Endodermal cell (in vitro differentiated cells): ENCODE results near the gene NAALADL2. TPM values are rescaled to one million over a fixed set of nuclear protein-coding genes. Genes with fewer than 3 reads are reported as not detected.

Experiments
- DNase-seq: peaks from one replicate; pipeline ENCODE4 v3.0.0-alpha.2; 2017
- H3K27ac ChIP-seq: 2 replicates; pipeline ENCODE4 v1.5.1; 2013; ENCODE audit warnings: mild to moderate bottlenecking, low read depth, low read length, moderate library complexity
- H3K27me3 ChIP-seq: 2 replicates; pipeline ENCODE4 v1.6.1; 2013; ENCODE audit warnings: mild to moderate bottlenecking, low read length, moderate library complexity; ENCODE audit not compliant: insufficient read depth, control insufficient read depth, poor library complexity, severe bottlenecking
- H3K36me3 ChIP-seq: 2 replicates; pipeline ENCODE4 v1.7.0; 2013; ENCODE audit warnings: mild to moderate bottlenecking, low read length, moderate library complexity; ENCODE audit not compliant: control insufficient read depth, insufficient read depth
- H3K4me1 ChIP-seq: one replicate; pipeline ENCODE4 v1.7.0; 2013; ENCODE audit warnings: low read length; ENCODE audit not compliant: control insufficient read depth, insufficient read depth
- H3K4me3 ChIP-seq: 2 replicates; pipeline ENCODE4 v1.5.1; 2013; ENCODE audit warnings: mild to moderate bottlenecking, low read length, moderate library complexity
- H3K9ac ChIP-seq: 2 replicates; pipeline ENCODE4 v1.6.1; 2013; ENCODE audit warnings: mild to moderate bottlenecking, low read length, moderate library complexity; ENCODE audit not compliant: poor library complexity, severe bottlenecking; ENCODE audit errors: extremely low read depth
- H3K9me3 ChIP-seq: 2 replicates; pipeline ENCODE4 v1.6.1; 2013; ENCODE audit warnings: mild to moderate bottlenecking, low read length, moderate library complexity; ENCODE audit not compliant: control insufficient read depth
- H3K27ac Mint-ChIP-seq: 2 replicates; pipeline ENCODE4 v1.8.0; 2020; ENCODE audit warnings: mixed read lengths
- H3K27me3 Mint-ChIP-seq: 2 replicates; pipeline ENCODE4 v1.8.0; 2021; ENCODE audit warnings: mild to moderate bottlenecking, mixed read lengths; ENCODE audit not compliant: insufficient read depth
- H3K36me3 Mint-ChIP-seq: 2 replicates; pipeline ENCODE4 v1.8.0; 2020; ENCODE audit warnings: low read depth, mixed read lengths
- H3K4me1 Mint-ChIP-seq: 2 replicates; pipeline ENCODE4 v1.8.0; 2020; ENCODE audit warnings: mixed read lengths
- H3K4me3 Mint-ChIP-seq: 2 replicates; pipeline ENCODE4 v1.8.0; 2020; ENCODE audit warnings: mild to moderate bottlenecking, moderate library complexity, mixed read lengths
- H3K9me3 Mint-ChIP-seq: 2 replicates; pipeline ENCODE4 v1.8.0; 2020; ENCODE audit warnings: mild to moderate bottlenecking, mixed read lengths
- WGBS, 2 experiments: methylation state at CpG; one replicate each; pipeline versions ENCODE4 v1.1.5 to v1.1.7; 2013; ENCODE audit warnings: missing lambda C conversion rate in 2 of 2, mixed read lengths in 1 of 2; ENCODE audit not compliant: insufficient coverage in 1 of 2, insufficient read length in 1 of 2; 5-methylcytosine and 5-hydroxymethylcytosine counted together
- total RNA-seq, 2 donors: library from RNA; stranded (reverse); fragmentation: NEBNext Ultra II Directional in 1 of 2; extraction: Animal tissue kit (Norgen Biotek cat#: 25700) in 1 of 2; gene quantifications; 2 replicates in 1 of 2; 3 replicates in 1 of 2; pipeline ENCODE4 v1.2.1, GENCODE V29; 2021
- TF ChIP-seq, protein P1 (sequence below): fragments of 200-600 bp; sonication (generic); conservative IDR thresholded peaks from 2 replicates; pipeline ENCODE4 v1.5.0; 2021; ENCODE audit warnings: antibody characterized with exemption, mild to moderate bottlenecking

NAALADL2 gene
- total RNA-seq, 2 donors from 2014 or later, result 1.6 to 1.8 TPM

DNA sequence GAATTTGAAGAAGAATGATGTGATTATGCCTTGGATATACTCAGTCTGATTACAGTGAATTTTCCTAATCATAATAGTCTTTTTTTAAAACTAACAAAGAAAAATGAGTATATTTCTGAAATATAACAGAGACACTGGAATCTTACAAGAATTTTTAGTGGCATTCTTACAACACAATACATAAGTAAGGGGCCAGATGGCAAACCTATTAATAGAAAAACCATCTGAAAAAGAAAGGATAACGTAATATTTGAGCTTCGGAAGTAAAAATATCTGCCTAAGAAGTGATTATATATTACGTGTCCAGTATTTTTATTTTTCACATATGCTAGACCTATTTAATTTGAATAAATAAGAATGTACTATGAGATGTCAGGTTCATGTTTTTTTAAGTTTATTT is 452.8 kb downstream of the NAALADL2 start:
- Mint-ChIP-seq H3K4me1 (no peaks in the 10 kb centered on the region), H3K9me3 (no peaks in the 10 kb centered on the region), H3K36me3 (no peaks in the 10 kb centered on the region), H3K4me3 (no peak overlapping the region), H3K27ac (no peak overlapping the region), H3K27me3 (no peaks in the 10 kb centered on the region)
- Histone ChIP-seq H3K27me3 (no peaks in the 10 kb centered on the region), H3K9me3 (no peaks in the 10 kb centered on the region), H3K27ac (no peak overlapping the region), H3K9ac (no peak overlapping the region), H3K36me3 (no peaks in the 10 kb centered on the region), H3K4me3 (no peak overlapping the region), H3K4me1 (no peaks in the 10 kb centered on the region)
- TF ChIP-seq, protein P1, sequence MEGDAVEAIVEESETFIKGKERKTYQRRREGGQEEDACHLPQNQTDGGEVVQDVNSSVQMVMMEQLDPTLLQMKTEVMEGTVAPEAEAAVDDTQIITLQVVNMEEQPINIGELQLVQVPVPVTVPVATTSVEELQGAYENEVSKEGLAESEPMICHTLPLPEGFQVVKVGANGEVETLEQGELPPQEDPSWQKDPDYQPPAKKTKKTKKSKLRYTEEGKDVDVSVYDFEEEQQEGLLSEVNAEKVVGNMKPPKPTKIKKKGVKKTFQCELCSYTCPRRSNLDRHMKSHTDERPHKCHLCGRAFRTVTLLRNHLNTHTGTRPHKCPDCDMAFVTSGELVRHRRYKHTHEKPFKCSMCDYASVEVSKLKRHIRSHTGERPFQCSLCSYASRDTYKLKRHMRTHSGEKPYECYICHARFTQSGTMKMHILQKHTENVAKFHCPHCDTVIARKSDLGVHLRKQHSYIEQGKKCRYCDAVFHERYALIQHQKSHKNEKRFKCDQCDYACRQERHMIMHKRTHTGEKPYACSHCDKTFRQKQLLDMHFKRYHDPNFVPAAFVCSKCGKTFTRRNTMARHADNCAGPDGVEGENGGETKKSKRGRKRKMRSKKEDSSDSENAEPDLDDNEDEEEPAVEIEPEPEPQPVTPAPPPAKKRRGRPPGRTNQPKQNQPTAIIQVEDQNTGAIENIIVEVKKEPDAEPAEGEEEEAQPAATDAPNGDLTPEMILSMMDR, result no peak
- no peak for DNase-seq
- 94% methylated on average over 3 of the region's 3 CpGs; no CpG with 5 or more reads in 1 of the 2 experiments for WGBS, 2 experiments

DNA sequence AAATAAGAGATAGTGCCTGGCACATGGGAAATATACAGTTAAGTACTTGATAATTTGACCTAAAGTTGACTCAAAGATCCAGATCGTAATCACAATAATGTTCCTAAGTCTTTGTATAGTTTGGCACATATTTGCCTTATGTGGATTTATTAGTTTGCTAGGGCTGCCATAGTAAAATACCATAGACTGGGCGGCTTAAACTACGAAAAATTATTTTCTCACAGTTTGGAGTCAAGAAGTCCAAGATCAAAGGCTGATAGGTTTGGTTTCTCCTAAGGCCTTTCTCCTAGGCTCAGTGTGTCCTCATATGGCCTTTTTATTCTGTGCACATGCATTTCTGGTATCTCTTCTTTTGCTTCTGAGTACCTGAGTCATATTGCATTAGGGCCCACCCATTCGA is 453.7 kb downstream of the NAALADL2 start:
- H3K36me3 Mint-ChIP-seq, result no peaks in the 10 kb centered on the region
- Histone ChIP-seq H3K36me3 (no peaks in the 10 kb centered on the region), H3K27me3 (no peaks in the 10 kb centered on the region), H3K4me1 (no peaks in the 10 kb centered on the region), H3K4me3 (no peak overlapping the region), H3K27ac (no peak overlapping the region), H3K9me3 (no peaks in the 10 kb centered on the region), H3K9ac (no peak overlapping the region)
- no peak for DNase-seq
- no peaks in the 10 kb centered on the region for H3K27me3 Mint-ChIP-seq
- H3K9me3 Mint-ChIP-seq, result no peaks in the 10 kb centered on the region
- H3K27ac Mint-ChIP-seq, result no peak overlapping the region
- TF ChIP-seq, protein P1, result no peak
- no peaks in the 10 kb centered on the region for H3K4me1 Mint-ChIP-seq
- WGBS, 2 experiments, result 87 to 92% methylated on average over 2 to 4 of the region's 4 CpGs
- no peak overlapping the region for H3K4me3 Mint-ChIP-seq

- 92% methylated on average over 1 of the region's 1 CpG; no CpG with 5 or more reads in 1 of the 2 experiments for WGBS, 2 experiments
- DNase-seq, result no peak
- Mint-ChIP-seq H3K4me1 (no peaks in the 10 kb centered on the region), H3K27me3 (no peaks in the 10 kb centered on the region), H3K4me3 (no peak overlapping the region), H3K27ac (no peak overlapping the region), H3K9me3 (no peaks in the 10 kb centered on the region), H3K36me3 (no peaks in the 10 kb centered on the region)
- Histone ChIP-seq H3K4me3 (no peak overlapping the region), H3K9me3 (no peaks in the 10 kb centered on the region), H3K36me3 (no peaks in the 10 kb centered on the region), H3K27ac (no peak overlapping the region), H3K27me3 (no peaks in the 10 kb centered on the region), H3K4me1 (no peaks in the 10 kb centered on the region), H3K9ac (no peak overlapping the region)
- TF ChIP-seq, protein P1, result no peak
Observed at GRCh38 chr3:175316799-175317198, 457.7 kb downstream of the NAALADL2 start.
